GM13976 (cell line): ENCODE measurements around the gene VWA8.

Experiments used
- DNase-seq: peaks from one replicate; pipeline ENCODE4 v3.0.0; 2012; ENCODE audit warnings: low spot score
- in situ Hi-C: fragments of 300-500 bp; cut with MboI; formaldehyde crosslinking; loops from one replicate; pipeline ENCODE4 v1.12.0; 2022; ENCODE audit warnings: low sequenced_read_pairs, mixed read lengths, inconsistent platforms; ENCODE audit not compliant: unreplicated experiment
- TF ChIP-seq, protein P1 (sequence below): IDR thresholded peaks from 2 replicates; pipeline ENCODE4 v1.5.1; 2012; ENCODE audit warnings: borderline replicate concordance, mild to moderate bottlenecking; ENCODE audit not compliant: insufficient read depth; ENCODE audit errors: extremely low read depth, missing control alignments, control extremely low read depth

VWA8 gene

GRCh38 chr13:41708713-41709112, 252.2 kb downstream of the VWA8 start:
- in situ Hi-C loops: no loop called here
- TF ChIP-seq, protein P1, sequence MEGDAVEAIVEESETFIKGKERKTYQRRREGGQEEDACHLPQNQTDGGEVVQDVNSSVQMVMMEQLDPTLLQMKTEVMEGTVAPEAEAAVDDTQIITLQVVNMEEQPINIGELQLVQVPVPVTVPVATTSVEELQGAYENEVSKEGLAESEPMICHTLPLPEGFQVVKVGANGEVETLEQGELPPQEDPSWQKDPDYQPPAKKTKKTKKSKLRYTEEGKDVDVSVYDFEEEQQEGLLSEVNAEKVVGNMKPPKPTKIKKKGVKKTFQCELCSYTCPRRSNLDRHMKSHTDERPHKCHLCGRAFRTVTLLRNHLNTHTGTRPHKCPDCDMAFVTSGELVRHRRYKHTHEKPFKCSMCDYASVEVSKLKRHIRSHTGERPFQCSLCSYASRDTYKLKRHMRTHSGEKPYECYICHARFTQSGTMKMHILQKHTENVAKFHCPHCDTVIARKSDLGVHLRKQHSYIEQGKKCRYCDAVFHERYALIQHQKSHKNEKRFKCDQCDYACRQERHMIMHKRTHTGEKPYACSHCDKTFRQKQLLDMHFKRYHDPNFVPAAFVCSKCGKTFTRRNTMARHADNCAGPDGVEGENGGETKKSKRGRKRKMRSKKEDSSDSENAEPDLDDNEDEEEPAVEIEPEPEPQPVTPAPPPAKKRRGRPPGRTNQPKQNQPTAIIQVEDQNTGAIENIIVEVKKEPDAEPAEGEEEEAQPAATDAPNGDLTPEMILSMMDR: no peak
- no peak for DNase-seq

DNA sequence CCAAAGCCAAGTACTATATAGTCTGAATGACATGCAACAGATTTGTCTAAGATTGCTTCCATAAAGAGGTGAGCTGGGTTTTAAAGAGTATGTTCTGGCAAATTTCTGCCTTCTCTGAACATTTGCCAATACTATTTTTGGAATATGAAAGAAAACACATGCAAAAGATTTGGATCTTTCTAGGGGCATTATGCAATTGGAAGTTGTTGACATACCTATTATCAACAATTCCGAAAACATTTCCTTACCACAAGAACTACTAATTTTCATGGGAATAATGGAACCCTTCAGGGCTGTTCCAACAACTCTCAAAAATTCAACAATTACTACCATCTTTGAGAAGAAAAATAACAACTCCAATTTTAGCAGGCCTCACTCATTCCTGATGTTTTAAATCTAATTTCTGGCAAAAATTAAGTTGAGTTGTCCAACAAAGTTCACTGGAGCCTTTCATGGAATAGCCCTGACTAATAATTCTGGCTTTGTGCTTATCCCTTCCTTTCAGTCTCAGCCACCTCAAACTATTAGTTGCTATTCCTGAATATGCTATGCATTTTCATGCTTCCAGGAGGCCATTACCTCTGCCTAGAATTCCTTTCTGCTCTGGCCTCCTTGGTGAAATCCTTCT, 253.6 kb downstream of the VWA8 start:
- no peak for DNase-seq
- in situ Hi-C loops: no loop called here
- TF ChIP-seq, protein P1: no peak

- no peak for DNase-seq
- in situ Hi-C loops: no loop called here
- TF ChIP-seq, protein P1: no peak
These were observed 254.8 kb downstream of the VWA8 start for GRCh38 chr13:41706152-41706551.

- in situ Hi-C loops: no loop called here
- TF ChIP-seq, protein P1: no peak
- no peak for DNase-seq
These were observed 258.4 kb downstream of the VWA8 start for GRCh38 chr13:41702540-41702939.

DNA sequence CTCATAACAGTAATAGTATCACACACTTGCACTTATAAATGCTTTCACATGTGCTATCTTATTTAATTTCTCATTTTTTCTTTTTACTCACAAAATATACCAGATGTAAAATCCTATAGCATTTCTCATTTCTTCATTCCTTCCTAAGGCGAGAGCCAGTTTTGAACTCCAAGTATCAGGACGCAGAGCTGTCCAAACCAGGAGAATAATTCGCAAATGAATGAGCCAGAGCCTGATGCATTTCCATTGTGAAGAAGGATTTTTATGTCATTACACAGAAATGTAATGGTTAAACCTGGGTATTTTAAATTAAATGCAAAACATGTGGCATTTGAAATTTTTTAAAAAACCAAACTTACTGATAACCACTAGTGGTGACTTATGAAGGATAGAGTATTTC, 259.2 kb downstream of the VWA8 start:
- in situ Hi-C loops: no loop called here
- no peak for DNase-seq
- TF ChIP-seq, protein P1: no peak

DNA sequence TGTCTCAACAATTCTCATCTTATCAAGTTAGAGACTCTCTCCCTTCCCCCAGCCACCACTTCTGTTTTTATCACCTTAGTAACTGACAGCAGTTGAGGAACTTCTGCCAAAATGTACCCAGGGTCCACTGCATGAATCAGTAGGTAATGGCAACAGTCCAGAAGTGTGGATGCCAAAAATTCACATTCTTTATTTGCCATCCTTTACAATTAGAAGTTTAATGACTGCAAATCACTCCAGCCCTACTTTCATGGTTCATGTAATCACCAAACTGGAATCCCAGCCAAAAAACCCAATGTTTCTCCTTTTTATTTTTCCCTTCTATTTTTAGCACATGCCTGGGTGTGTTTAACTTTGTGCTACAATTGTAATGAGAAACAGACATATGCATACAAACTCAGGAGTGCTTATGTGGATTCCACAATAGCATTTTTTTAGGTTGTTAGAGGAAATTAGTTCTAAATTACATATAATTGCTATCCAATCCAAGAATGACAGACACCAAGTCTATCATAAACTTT, 260.1 kb downstream of the VWA8 start:
- in situ Hi-C loops: no loop called here
- TF ChIP-seq, protein P1: no peak
- no peak for DNase-seq
